ENCODE results near the gene CLCNKB.

Gene CLCNKB

DNA sequence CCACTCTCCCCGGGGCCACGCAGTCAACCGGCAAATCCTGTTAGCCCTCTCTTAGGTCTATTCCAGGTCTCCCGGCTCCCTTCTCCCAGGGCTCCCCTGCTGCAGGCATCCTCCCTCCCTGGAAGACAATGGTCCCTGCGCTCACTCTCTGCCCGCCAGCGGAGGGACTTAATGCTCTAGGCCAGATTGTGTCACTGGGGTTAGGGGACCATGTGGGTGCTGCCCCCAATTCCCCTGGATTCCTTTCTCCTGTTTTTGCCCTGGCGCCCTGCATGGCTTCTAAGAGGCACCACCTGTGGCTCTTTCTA, 21.6 kb downstream of the CLCNKB start:
- Histone ChIP-seq H3K36me3 (ENCODE audit: control insufficient read depth, insufficient read depth, low read length) (no peaks in the 10 kb centered on the region), H3K27me3 (replicated peaks; ENCODE audit: control insufficient read depth, insufficient read depth, low read length, poor library complexity, severe bottlenecking) (no peaks in the 10 kb centered on the region)

DNA sequence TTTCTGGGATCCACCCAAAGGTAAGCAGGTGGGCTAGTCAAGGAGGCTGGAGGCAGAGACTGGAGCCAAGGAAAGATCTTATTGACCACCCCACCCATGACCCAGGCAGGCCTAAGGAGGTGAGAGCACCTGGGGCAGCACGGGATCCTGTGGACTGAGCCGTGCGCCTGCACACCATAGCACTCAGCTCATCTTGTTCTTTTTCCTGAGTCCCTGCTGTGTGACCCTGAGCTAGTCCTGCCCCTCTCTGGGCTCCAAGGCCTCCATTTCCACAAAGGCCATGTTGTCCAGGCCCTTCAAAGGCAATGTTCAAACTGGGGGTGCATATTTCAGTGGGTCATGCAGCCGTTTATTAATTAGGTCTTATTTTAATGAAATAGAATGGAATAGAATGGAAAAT, 22.7 kb downstream of the CLCNKB start:
- Histone ChIP-seq H3K27ac (ENCODE audit: insufficient read depth, low read length, poor library complexity, severe bottlenecking) (no peak overlapping the region), H3K9me3 (ENCODE audit: control insufficient read depth, low read length) (no peaks in the 10 kb centered on the region), H3K4me3 (ENCODE audit: insufficient read depth, low read depth, low read length, poor library complexity, severe bottlenecking) (no peak overlapping the region), H3K27me3 (replicated peaks; ENCODE audit: control insufficient read depth, insufficient read depth, low read length, poor library complexity, severe bottlenecking) (no peaks in the 10 kb centered on the region), H3K36me3 (ENCODE audit: control insufficient read depth, insufficient read depth, low read length) (no peaks in the 10 kb centered on the region), H3K4me1 (ENCODE audit: control insufficient read depth, insufficient read depth, low read length, poor library complexity, severe bottlenecking) (peaks cover 17% of the 10 kb centered on the region)
- no peak for DNase-seq

More for the DNA sequence above, 21.6 kb downstream of the CLCNKB start:
- H3K27ac ChIP-seq (ENCODE audit: insufficient read depth, low read length, poor library complexity, severe bottlenecking): no peak overlapping the region
- DNase-seq: no peak
- H3K4me3 ChIP-seq (ENCODE audit: insufficient read depth, low read depth, low read length, poor library complexity, severe bottlenecking): no peak overlapping the region
- peaks cover 11% of the 10 kb centered on the region for H3K4me1 ChIP-seq (ENCODE audit: control insufficient read depth, insufficient read depth, low read length, poor library complexity, severe bottlenecking)
- H3K9me3 ChIP-seq (ENCODE audit: control insufficient read depth, low read length): no peaks in the 10 kb centered on the region

DNA sequence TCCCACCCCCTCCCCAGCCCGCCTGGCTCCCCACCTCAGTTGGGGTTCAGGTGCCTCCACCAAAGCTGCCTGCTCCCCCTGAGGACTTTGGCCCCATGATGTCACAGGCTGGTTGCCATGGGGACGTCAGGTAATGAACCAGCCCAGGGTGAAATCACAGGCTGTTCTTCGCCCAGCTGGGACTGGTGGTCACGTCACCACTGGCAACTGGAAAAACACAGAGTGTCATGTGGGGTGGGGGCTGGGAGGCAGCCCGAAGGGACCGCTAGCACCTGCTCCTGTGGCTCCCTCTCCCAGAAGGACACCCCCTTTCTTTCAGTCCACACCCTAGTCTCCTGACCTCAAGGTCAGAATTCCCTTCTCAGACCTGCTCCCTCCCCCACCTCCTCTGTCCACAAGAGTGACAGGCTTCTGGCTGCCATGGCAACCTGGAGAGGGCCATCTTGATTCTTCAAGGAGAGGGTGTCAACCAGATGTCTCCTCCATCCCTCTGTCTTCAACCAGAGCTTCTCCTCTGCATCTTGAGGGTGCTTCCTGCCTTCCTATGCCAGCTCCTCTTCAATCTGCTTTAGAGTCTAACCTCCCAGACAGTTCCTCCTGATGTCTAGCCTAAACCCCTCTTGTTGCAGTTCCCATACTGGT, 23.7 kb downstream of the CLCNKB start:
- Histone ChIP-seq H3K9me3 (ENCODE audit: control insufficient read depth, low read length) (no peaks in the 10 kb centered on the region), H3K36me3 (ENCODE audit: control insufficient read depth, insufficient read depth, low read length) (no peaks in the 10 kb centered on the region), H3K4me1 (ENCODE audit: control insufficient read depth, insufficient read depth, low read length, poor library complexity, severe bottlenecking) (peaks cover 17% of the 10 kb centered on the region), H3K27me3 (replicated peaks; ENCODE audit: control insufficient read depth, insufficient read depth, low read length, poor library complexity, severe bottlenecking) (no peaks in the 10 kb centered on the region), H3K4me3 (ENCODE audit: insufficient read depth, low read depth, low read length, poor library complexity, severe bottlenecking) (no peak overlapping the region), H3K27ac (ENCODE audit: insufficient read depth, low read length, poor library complexity, severe bottlenecking) (no peak overlapping the region)
- DNase-seq: no peak

DNA sequence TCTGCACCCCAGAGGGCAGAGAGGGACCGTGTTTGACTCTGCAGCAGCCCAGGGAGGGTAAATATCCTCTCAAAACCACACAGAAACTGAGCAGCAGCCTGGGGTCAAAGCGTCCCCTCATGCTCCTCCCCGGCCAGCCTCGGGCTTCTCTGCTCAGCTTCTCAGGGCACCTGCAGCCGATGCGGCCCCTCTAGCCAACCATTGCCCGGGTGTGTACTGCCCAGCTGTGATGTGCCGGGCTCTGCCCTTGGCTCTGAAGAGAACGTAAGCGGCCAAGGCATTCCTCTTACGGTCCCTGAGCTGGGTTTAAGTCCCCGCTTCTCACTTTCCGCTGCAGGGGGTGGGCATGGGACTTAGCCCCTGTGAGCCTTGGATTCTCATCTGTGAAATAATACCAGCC, 24.4 kb downstream of the CLCNKB start:
- H3K27me3 ChIP-seq (replicated peaks; ENCODE audit: control insufficient read depth, insufficient read depth, low read length, poor library complexity, severe bottlenecking): no peaks in the 10 kb centered on the region
- no peak overlapping the region for H3K27ac ChIP-seq (ENCODE audit: insufficient read depth, low read length, poor library complexity, severe bottlenecking)
- H3K9me3 ChIP-seq (ENCODE audit: control insufficient read depth, low read length): no peaks in the 10 kb centered on the region
- DNase-seq: no peak
- H3K36me3 ChIP-seq (ENCODE audit: control insufficient read depth, insufficient read depth, low read length): no peaks in the 10 kb centered on the region
- no peak overlapping the region for H3K4me3 ChIP-seq (ENCODE audit: insufficient read depth, low read depth, low read length, poor library complexity, severe bottlenecking)
- peaks cover 19% of the 10 kb centered on the region for H3K4me1 ChIP-seq (ENCODE audit: control insufficient read depth, insufficient read depth, low read length, poor library complexity, severe bottlenecking)

DNA sequence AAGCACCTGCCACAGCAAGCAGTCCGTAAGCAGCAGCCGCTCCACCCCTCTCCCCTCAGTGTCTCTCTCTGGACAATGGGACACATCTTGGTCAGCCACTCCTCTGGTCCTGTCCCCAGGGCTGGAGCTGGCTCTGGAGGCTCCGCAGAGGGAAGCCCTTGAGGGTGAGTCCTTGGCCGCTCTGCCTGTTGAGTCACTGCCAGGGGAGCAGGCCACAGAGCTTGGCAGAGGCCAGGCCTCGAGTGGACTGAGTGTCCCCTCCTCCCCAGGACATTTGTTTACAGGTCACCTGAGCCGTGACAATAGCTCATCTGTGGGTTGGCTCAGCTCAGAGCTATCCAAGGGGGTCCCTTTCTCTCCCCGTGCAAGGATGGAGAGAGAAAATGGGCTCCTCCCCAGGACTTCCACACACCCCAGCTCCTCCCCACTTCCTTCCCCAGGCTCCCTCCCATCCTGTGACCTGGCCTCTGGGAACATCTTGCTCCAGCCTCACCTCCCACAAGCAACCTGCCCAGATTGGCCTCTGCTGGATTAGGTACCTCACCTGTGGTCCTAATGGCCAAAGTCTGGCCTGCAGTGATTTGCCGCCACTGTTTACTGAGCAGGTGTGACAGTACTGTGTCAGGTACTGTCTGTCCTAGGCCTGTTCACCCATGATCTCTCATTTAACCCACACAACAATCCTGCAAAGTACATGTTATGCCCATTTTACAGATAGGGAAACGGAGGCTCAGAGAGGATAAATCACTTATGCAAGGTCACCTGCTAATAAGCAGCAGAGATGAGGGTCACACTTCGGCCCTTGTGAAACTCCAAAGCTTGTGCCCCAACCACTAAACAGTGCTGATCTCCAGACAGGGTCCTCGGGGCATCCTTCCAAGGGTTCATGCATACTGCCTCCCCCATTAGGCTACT, 25.0 kb downstream of the CLCNKB start:
- H3K4me1 ChIP-seq (ENCODE audit: control insufficient read depth, insufficient read depth, low read length, poor library complexity, severe bottlenecking): peaks cover 22% of the 10 kb centered on the region
- DNase-seq: no peak

DNA sequence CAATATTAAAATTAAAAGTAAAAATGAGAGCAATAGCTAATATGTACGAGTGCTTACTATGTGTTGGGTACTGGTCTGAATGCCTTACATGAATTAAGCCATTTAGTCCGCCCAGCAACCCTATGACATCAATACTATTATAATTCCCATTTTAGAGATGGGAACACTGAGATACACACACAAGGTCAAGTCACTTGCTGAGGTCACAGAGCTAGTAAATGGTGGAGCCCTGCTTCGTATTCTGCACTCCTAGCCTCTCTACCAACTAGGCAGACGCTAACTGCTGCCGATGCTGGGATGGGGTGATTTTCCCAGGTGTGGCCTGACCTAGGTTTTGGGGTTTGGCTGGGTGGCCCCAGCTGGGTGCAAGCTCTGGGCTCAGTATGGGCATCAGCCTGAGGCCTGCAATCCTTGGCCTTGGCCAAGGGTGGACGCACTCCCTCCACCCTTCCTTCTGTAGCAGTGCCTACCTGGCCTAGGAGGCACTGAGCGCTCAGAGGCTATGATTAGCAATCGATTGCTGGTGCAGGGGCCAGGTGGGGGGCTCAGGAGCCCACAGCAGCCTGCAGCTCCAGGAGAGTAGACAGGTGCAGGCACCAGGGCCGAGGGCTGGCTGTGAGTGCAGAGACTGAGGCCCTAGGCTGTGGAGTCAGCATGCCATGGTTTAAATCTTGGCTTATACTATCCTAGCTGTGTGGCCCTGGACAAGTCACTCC, 27.2 kb downstream of the CLCNKB start:
- DNase-seq: no peak
- Histone ChIP-seq H3K4me3 (ENCODE audit: insufficient read depth, low read depth, low read length, poor library complexity, severe bottlenecking) (no peak overlapping the region), H3K36me3 (ENCODE audit: control insufficient read depth, insufficient read depth, low read length) (no peaks in the 10 kb centered on the region), H3K9me3 (ENCODE audit: control insufficient read depth, low read length) (no peaks in the 10 kb centered on the region), H3K4me1 (ENCODE audit: control insufficient read depth, insufficient read depth, low read length, poor library complexity, severe bottlenecking) (peaks cover 20% of the 10 kb centered on the region), H3K27ac (ENCODE audit: insufficient read depth, low read length, poor library complexity, severe bottlenecking) (no peak overlapping the region), H3K27me3 (replicated peaks; ENCODE audit: control insufficient read depth, insufficient read depth, low read length, poor library complexity, severe bottlenecking) (peaks cover 3% of the 10 kb centered on the region)

More for the DNA sequence above, 25.0 kb downstream of the CLCNKB start:
- H3K9me3 ChIP-seq (ENCODE audit: control insufficient read depth, low read length): no peaks in the 10 kb centered on the region
- no peak overlapping the region for H3K4me3 ChIP-seq (ENCODE audit: insufficient read depth, low read depth, low read length, poor library complexity, severe bottlenecking)
- no peaks in the 10 kb centered on the region for H3K36me3 ChIP-seq (ENCODE audit: control insufficient read depth, insufficient read depth, low read length)
- H3K27me3 ChIP-seq (replicated peaks; ENCODE audit: control insufficient read depth, insufficient read depth, low read length, poor library complexity, severe bottlenecking): peaks cover 1% of the 10 kb centered on the region
- H3K27ac ChIP-seq (ENCODE audit: insufficient read depth, low read length, poor library complexity, severe bottlenecking): no peak overlapping the region

DNA sequence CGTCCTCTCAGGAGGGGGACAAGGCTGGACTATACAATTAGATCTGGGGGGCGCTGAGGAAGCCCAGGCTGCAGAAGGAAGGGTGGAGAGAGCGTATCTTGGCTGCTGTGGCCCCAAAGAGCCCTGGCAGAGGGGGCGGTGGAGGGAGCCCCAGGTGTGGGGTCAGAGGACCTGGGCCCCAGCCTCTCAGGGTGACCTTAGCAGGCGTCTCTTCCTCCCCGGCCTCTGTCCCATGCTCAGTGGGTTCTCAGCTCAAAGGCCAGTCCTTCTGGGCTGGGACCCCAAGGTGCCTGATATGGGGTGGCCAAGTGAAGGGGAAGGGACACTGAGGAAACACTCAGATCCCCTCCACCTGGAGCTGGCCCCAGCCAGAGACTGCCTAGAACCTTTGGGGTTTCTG, 28.0 kb downstream of the CLCNKB start:
- Histone ChIP-seq H3K4me1 (ENCODE audit: control insufficient read depth, insufficient read depth, low read length, poor library complexity, severe bottlenecking) (peaks cover 20% of the 10 kb centered on the region), H3K9me3 (ENCODE audit: control insufficient read depth, low read length) (no peaks in the 10 kb centered on the region), H3K27me3 (replicated peaks; ENCODE audit: control insufficient read depth, insufficient read depth, low read length, poor library complexity, severe bottlenecking) (peaks cover 3% of the 10 kb centered on the region), H3K4me3 (ENCODE audit: insufficient read depth, low read depth, low read length, poor library complexity, severe bottlenecking) (no peak overlapping the region), H3K27ac (ENCODE audit: insufficient read depth, low read length, poor library complexity, severe bottlenecking) (no peak overlapping the region), H3K36me3 (ENCODE audit: control insufficient read depth, insufficient read depth, low read length) (no peaks in the 10 kb centered on the region)
- no peak for DNase-seq

DNA sequence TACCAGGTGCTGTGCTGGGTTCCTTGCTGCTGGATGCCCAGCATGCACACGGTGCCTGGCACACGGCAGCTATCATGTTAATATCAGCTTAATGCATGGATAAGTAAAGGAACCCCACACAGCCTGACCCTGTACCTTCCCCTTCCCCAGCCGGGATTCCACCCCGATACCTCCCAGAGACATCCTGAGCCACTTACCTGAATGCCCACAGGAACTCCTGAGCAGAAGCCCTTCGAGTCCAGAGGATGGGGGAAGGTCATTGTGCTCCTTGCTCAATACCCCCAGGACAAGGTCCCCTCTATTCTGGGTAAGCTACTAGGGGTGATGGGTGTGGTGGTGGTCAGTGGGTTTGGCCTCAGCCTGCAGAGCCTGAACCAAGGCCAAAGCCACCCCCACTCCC, 28.5 kb downstream of the CLCNKB start:
- Histone ChIP-seq H3K27ac (ENCODE audit: insufficient read depth, low read length, poor library complexity, severe bottlenecking) (no peak overlapping the region), H3K36me3 (ENCODE audit: control insufficient read depth, insufficient read depth, low read length) (no peaks in the 10 kb centered on the region), H3K27me3 (replicated peaks; ENCODE audit: control insufficient read depth, insufficient read depth, low read length, poor library complexity, severe bottlenecking) (peaks cover 3% of the 10 kb centered on the region), H3K4me1 (ENCODE audit: control insufficient read depth, insufficient read depth, low read length, poor library complexity, severe bottlenecking) (peaks cover 20% of the 10 kb centered on the region), H3K4me3 (ENCODE audit: insufficient read depth, low read depth, low read length, poor library complexity, severe bottlenecking) (no peak overlapping the region), H3K9me3 (ENCODE audit: control insufficient read depth, low read length) (no peaks in the 10 kb centered on the region)
- no peak for DNase-seq

DNA sequence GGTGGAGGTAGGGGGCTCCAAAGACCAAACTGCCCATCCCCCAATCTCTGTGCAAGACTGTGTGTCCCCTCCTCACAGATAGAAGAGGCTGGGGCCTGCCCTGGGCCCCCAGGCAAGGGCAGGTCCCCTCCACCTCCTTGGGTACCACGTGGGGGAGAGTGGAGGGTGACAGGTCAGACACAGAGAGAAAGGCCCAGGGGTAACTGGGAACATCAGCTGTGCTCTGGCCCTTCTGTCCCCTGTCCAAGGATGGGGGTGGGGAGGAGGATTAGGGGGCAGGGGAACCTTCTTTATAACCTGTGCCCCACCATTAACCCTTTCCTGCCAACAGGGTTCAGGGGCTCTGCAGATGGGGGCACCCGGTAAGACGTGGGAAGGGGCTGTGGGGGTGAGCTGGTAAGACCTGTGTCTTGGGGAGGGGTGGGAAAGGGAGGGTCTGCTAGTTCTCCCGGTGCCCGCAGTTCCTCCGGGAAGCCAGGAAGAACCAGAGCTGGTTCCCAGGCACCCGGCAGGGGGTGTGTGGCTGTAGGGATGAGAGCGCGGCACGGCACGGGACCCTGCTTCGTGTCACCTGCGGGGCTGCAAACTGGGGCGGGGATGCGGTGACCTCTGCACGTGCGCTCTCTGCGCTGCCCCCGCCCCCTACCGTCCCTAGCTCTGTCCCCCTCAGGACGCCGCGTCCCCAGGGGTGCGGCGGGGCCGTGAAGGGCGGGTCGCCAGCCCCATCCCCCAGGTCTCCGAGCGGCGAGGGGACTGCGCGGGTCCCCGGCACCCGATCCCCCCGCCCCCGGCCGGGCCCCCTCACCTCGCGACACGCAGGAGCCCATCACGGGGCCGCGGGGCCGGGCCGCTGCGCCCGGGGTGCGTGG, 29.3 kb downstream of the CLCNKB start:
- Histone ChIP-seq H3K36me3 (ENCODE audit: control insufficient read depth, insufficient read depth, low read length) (no peaks in the 10 kb centered on the region), H3K27me3 (replicated peaks; ENCODE audit: control insufficient read depth, insufficient read depth, low read length, poor library complexity, severe bottlenecking) (peaks cover 3% of the 10 kb centered on the region), H3K4me1 (ENCODE audit: control insufficient read depth, insufficient read depth, low read length, poor library complexity, severe bottlenecking) (peaks cover 20% of the 10 kb centered on the region), H3K4me3 (ENCODE audit: insufficient read depth, low read depth, low read length, poor library complexity, severe bottlenecking) (peak overlapping the region; percentile 26), H3K9me3 (ENCODE audit: control insufficient read depth, low read length) (no peaks in the 10 kb centered on the region), H3K27ac (ENCODE audit: insufficient read depth, low read length, poor library complexity, severe bottlenecking) (no peak overlapping the region)
- no peak for DNase-seq
